Measurements from ENCODE around the gene SEH1L. TPM values are rescaled to one million over a fixed set of nuclear protein-coding genes. Genes with fewer than 3 reads are reported as not detected.

The SEH1L gene
- total and polyA plus RNA-seq, 2 experiments from 2014 or later: 30.2 to 49.5 TPM

DNA sequence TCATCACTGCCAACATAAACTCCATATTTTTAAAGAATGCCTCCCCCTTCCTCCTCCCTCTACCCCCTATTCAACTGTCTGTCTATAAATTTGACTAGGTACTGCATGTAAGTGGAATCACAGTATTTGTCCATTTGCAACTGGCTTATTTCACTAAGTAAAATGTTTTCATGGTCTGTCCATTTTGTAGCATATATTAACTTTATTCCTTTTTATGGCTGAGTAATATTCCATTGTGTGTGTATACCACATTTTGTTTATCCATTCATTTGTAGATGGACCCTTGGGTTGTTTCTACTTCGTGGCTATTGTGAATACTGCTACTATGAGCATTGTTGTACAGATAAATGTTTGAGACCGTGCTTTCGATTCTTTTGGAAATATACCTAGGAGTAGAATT lies 10.7 kb downstream of the SEH1L start:
- H3K4me1 ChIP-seq (ENCODE audit: insufficient read depth): no peaks in the 10 kb centered on the region
- DNase-seq: no peak
- no peak overlapping the region for H2AFZ ChIP-seq
- H4K20me1 ChIP-seq (ENCODE audit: insufficient read depth): no peaks in the 10 kb centered on the region
- no peak overlapping the region for H3K4me2 ChIP-seq (ENCODE audit: unreplicated experiment)
- no peaks in the 10 kb centered on the region for H3F3A ChIP-seq (ENCODE audit: insufficient read depth)
- in situ Hi-C loops (cut with MboI): no loop called here
- H3K27me3 ChIP-seq (replicated peaks; ENCODE audit: insufficient read depth): no peaks in the 10 kb centered on the region
- no peaks in the 10 kb centered on the region for H3K9me2 ChIP-seq (ENCODE audit: insufficient read depth)
- H3K36me3 ChIP-seq (ENCODE audit: low read depth): peaks cover 53% of the 10 kb centered on the region
- H3K79me2 ChIP-seq (ENCODE audit: insufficient read depth): peaks cover 70% of the 10 kb centered on the region
- no peak overlapping the region for H3K9ac ChIP-seq
- 99 to 100% methylated on average over 3 of the region's 3 CpGs for WGBS, 2 experiments (ENCODE audit: low coverage in 1 of 2, low lambda C conversion rate in 2 of 2, missing lambda C conversion rate in 2 of 2)
- H3K9me3 ChIP-seq (ENCODE audit: low read depth): no peaks in the 10 kb centered on the region
- no peak overlapping the region for H3K27ac ChIP-seq
- no peak for TF ChIP-seq EZH2phosphoT487 (IDR thresholded peaks at IDR 0.05; ENCODE audit: insufficient read depth, low read depth)
- no peak overlapping the region for H3K4me3 ChIP-seq

- in situ Hi-C loops (cut with MboI): no loop called here
- no peak overlapping the region for H2AFZ ChIP-seq
- H3K36me3 ChIP-seq (ENCODE audit: low read depth): peaks cover 50% of the 10 kb centered on the region
- H3K27me3 ChIP-seq (replicated peaks; ENCODE audit: insufficient read depth): no peaks in the 10 kb centered on the region
- no peak overlapping the region for H3K4me3 ChIP-seq
- no peak for TF ChIP-seq EZH2phosphoT487 (IDR thresholded peaks at IDR 0.05; ENCODE audit: insufficient read depth, low read depth)
- no peak for TF ChIP-seq EZH2 (IDR thresholded peaks at IDR 0.05; ENCODE audit: insufficient read depth, poor library complexity, severe bottlenecking)
- H3K9ac ChIP-seq: no peak overlapping the region
- H4K20me1 ChIP-seq (ENCODE audit: insufficient read depth): no peaks in the 10 kb centered on the region
- no peaks in the 10 kb centered on the region for H3K4me1 ChIP-seq (ENCODE audit: insufficient read depth)
- H3F3A ChIP-seq (ENCODE audit: insufficient read depth): no peaks in the 10 kb centered on the region
- H3K9me2 ChIP-seq (ENCODE audit: insufficient read depth): no peaks in the 10 kb centered on the region
- WGBS, 2 experiments (ENCODE audit: low coverage in 1 of 2, low lambda C conversion rate in 2 of 2, missing lambda C conversion rate in 2 of 2): 77 to 79% methylated on average over 2 of the region's 2 CpGs
- H3K9me3 ChIP-seq (ENCODE audit: low read depth): no peaks in the 10 kb centered on the region
- no peak overlapping the region for H3K4me2 ChIP-seq (ENCODE audit: unreplicated experiment)
- DNase-seq: no peak
- peaks cover 55% of the 10 kb centered on the region for H3K79me2 ChIP-seq (ENCODE audit: insufficient read depth)
- no peak overlapping the region for H3K27ac ChIP-seq
Observed at GRCh38 chr18:12960395-12960794, 12.6 kb downstream of the SEH1L start.

- Histone ChIP-seq H3K79me2 (ENCODE audit: insufficient read depth) (peaks cover 50% of the 10 kb centered on the region), H3K4me2 (ENCODE audit: unreplicated experiment) (no peak overlapping the region), H3K9ac (no peak overlapping the region), H3K36me3 (ENCODE audit: low read depth) (peaks cover 47% of the 10 kb centered on the region), H2AFZ (no peak overlapping the region), H4K20me1 (ENCODE audit: insufficient read depth) (no peaks in the 10 kb centered on the region), H3K9me2 (ENCODE audit: insufficient read depth) (no peaks in the 10 kb centered on the region), H3K27me3 (replicated peaks; ENCODE audit: insufficient read depth) (no peaks in the 10 kb centered on the region), H3F3A (ENCODE audit: insufficient read depth) (no peaks in the 10 kb centered on the region), H3K27ac (no peak overlapping the region), H3K4me3 (no peak overlapping the region), H3K4me1 (ENCODE audit: insufficient read depth) (no peaks in the 10 kb centered on the region), H3K9me3 (ENCODE audit: low read depth) (no peaks in the 10 kb centered on the region)
- WGBS, 2 experiments (ENCODE audit: low coverage in 1 of 2, low lambda C conversion rate in 2 of 2, missing lambda C conversion rate in 2 of 2): 72 to 73% methylated on average over 6 of the region's 6 CpGs
- TF ChIP-seq EZH2 (IDR thresholded peaks at IDR 0.05; ENCODE audit: insufficient read depth, poor library complexity, severe bottlenecking) (no peak), EZH2phosphoT487 (IDR thresholded peaks at IDR 0.05; ENCODE audit: insufficient read depth, low read depth) (no peak)
- in situ Hi-C loops (cut with MboI): no loop called here
- peak; percentile 5 for DNase-seq
Observed at GRCh38 chr18:12960853-12961397, 13.1 kb downstream of the SEH1L start.

DNA sequence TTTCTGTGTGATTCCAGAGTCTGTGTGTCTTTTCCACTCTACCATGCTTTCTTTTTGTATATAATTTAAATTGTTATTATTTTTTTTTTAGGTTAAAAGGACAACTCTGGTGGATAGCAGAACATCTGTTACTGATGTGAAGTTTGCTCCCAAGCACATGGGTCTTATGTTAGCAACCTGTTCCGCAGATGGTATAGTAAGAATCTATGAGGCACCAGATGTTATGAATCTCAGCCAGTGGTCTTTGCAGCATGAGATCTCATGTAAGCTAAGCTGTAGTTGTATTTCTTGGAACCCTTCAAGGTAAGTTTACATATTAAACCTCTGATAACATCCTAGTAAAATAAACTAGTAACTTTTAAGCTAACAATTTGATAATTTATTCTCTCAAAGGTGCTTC lies 15.3 kb downstream of the SEH1L start:
- DNase-seq: no peak
- Histone ChIP-seq H3K9me2 (ENCODE audit: insufficient read depth) (no peaks in the 10 kb centered on the region), H3K9me3 (ENCODE audit: low read depth) (no peaks in the 10 kb centered on the region), H3K36me3 (ENCODE audit: low read depth) (peaks cover 39% of the 10 kb centered on the region), H3K4me3 (no peak overlapping the region), H3K4me1 (ENCODE audit: insufficient read depth) (no peaks in the 10 kb centered on the region), H3F3A (ENCODE audit: insufficient read depth) (no peaks in the 10 kb centered on the region), H3K4me2 (ENCODE audit: unreplicated experiment) (no peak overlapping the region), H4K20me1 (ENCODE audit: insufficient read depth) (no peaks in the 10 kb centered on the region), H3K27me3 (replicated peaks; ENCODE audit: insufficient read depth) (no peaks in the 10 kb centered on the region), H3K79me2 (ENCODE audit: insufficient read depth) (peaks cover 54% of the 10 kb centered on the region), H3K9ac (no peak overlapping the region), H3K27ac (no peak overlapping the region), H2AFZ (no peak overlapping the region)
- WGBS, 2 experiments (ENCODE audit: low coverage in 1 of 2, low lambda C conversion rate in 2 of 2, missing lambda C conversion rate in 2 of 2): 94 to 100% methylated on average over 1 of the region's 1 CpG
- in situ Hi-C loops (cut with MboI): no loop called here
- TF ChIP-seq EZH2phosphoT487 (IDR thresholded peaks at IDR 0.05; ENCODE audit: insufficient read depth, low read depth) (no peak), EZH2 (IDR thresholded peaks at IDR 0.05; ENCODE audit: insufficient read depth, poor library complexity, severe bottlenecking) (no peak)

- Histone ChIP-seq H3K4me1 (ENCODE audit: insufficient read depth) (no peaks in the 10 kb centered on the region), H3K79me2 (ENCODE audit: insufficient read depth) (peaks cover 17% of the 10 kb centered on the region), H3K9me3 (ENCODE audit: low read depth) (no peaks in the 10 kb centered on the region), H2AFZ (no peak overlapping the region), H3K27me3 (replicated peaks; ENCODE audit: insufficient read depth) (no peaks in the 10 kb centered on the region), H3F3A (ENCODE audit: insufficient read depth) (no peaks in the 10 kb centered on the region), H3K4me2 (ENCODE audit: unreplicated experiment) (no peak overlapping the region), H3K9ac (no peak overlapping the region), H3K9me2 (ENCODE audit: insufficient read depth) (no peaks in the 10 kb centered on the region), H4K20me1 (ENCODE audit: insufficient read depth) (no peaks in the 10 kb centered on the region), H3K4me3 (no peak overlapping the region), H3K36me3 (ENCODE audit: low read depth) (peaks cover 32% of the 10 kb centered on the region), H3K27ac (no peak overlapping the region)
- TF ChIP-seq EZH2 (IDR thresholded peaks at IDR 0.05; ENCODE audit: insufficient read depth, poor library complexity, severe bottlenecking) (no peak), EZH2phosphoT487 (IDR thresholded peaks at IDR 0.05; ENCODE audit: insufficient read depth, low read depth) (no peak)
- 83 to 85% methylated on average over 4 of the region's 4 CpGs for WGBS, 2 experiments (ENCODE audit: low coverage in 1 of 2, low lambda C conversion rate in 2 of 2, missing lambda C conversion rate in 2 of 2)
- no peak for DNase-seq
- in situ Hi-C loops (cut with MboI): no loop called here
Observed at GRCh38 chr18:12968115-12968514, 20.3 kb downstream of the SEH1L start.

All from GM23248 (cell line).